Measurements from ENCODE around the gene GALNT17.

DNA sequence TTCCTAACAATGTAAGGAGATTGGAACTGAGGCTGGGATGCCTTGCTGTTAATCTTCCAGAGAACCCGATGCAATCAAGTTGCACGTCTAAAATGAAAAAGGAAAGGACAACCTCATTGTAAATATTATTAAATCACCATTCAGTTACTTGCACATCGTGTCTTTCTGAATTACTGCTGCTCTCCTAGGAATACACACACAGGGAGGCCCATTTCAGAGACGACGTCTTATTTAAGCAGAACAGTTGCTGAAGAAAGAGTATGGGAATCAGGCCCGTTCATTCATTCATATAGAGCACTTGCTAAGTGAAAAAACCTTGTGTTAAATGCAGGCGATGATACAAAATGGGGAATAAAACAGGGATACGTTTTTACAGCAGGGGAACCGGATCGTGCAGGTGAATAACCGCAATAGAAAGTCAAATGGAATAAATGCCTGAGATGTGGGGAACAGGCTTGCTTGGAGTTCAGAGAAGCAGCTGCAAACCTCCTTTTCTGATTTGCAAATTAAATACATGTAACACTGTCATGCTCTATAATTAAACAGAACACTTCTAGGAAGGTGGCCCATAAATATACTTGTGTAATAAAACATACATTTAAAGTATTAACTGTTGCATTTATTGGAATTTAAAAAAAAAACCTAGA is 409.9 kb downstream of the GALNT17 start:
- TF ChIP-seq CTCF (IDR thresholded peaks at IDR 0.05; ENCODE audit: low read depth, low read length) (no peak), EZH2phosphoT487 (IDR thresholded peaks at IDR 0.05; ENCODE audit: low read depth) (no peak)
